Kidney (tissue), 14 donors: ENCODE measurements around the gene JARID2. TPM values are rescaled to one million over a fixed set of nuclear protein-coding genes. Genes with fewer than 3 reads are reported as not detected.

Source experiments
- DNase-seq, 5 donors: peaks; one replicate each; pipeline ENCODE4 v3.0.0-alpha.2; 2013 to 2020
- FAIRE-seq: peaks from 2 replicates; lab custom pipeline; 2012; peaks lifted over from hg19 to GRCh38; lab: Jason Lieb, UNC
- H3K27ac ChIP-seq, 2 donors: one replicate each; pipeline ENCODE4 v1.7.0; 2013; ENCODE audit warnings: low read depth in 2 of 2, low read length in 2 of 2, inconsistent platforms in 1 of 2
- H3K27me3 ChIP-seq: one replicate; pipeline ENCODE4 v1.7.1; 2013; ENCODE audit warnings: low read length, inconsistent platforms; ENCODE audit not compliant: control insufficient read depth, insufficient read depth
- H3K36me3 ChIP-seq, 3 donors: one replicate each; pipeline versions ENCODE4 v1.7.0 to v1.7.1; 2013; ENCODE audit warnings: low read length in 3 of 3, control low read depth in 1 of 3, inconsistent platforms in 1 of 3; ENCODE audit not compliant: insufficient read depth in 3 of 3, control insufficient read depth in 2 of 3
- H3K4me1 ChIP-seq, 3 donors: one replicate each; pipeline versions ENCODE4 v1.7.0 to v1.7.1; 2013; ENCODE audit warnings: low read length in 3 of 3, inconsistent platforms in 1 of 3, low read depth in 1 of 3; ENCODE audit not compliant: control insufficient read depth in 2 of 3, insufficient read depth in 2 of 3
- H3K4me3 ChIP-seq, 3 donors: one replicate each; pipeline versions ENCODE4 v1.7.0 to v1.8.1; 2013; ENCODE audit warnings: low read length in 3 of 3, control low read depth in 1 of 3, inconsistent platforms in 1 of 3
- H3K9ac ChIP-seq, 3 donors: one replicate each; pipeline versions ENCODE4 v1.7.0 to v1.7.1; 2013; ENCODE audit warnings: low read length in 3 of 3, control low read depth in 1 of 3, inconsistent platforms in 1 of 3
- H3K9me3 ChIP-seq, 3 donors: one replicate each; pipeline versions ENCODE4 v1.7.0 to v1.7.1; 2013; ENCODE audit warnings: low read length in 3 of 3, control low read depth in 1 of 3, inconsistent platforms in 1 of 3; ENCODE audit not compliant: control insufficient read depth in 2 of 3, insufficient read depth in 1 of 3
- intact Hi-C: fragments of 100-400 bp; cut with DNase I; formaldehyde crosslinking; loops from one replicate; pipeline ENCODE4 v1.11.1; 2022
- polyA plus RNA-seq: library from polyadenylated mRNA; stranded (reverse); fragments of 350-450 nt; fragmentation: Illumina TruSeq; extraction: RNeasy Lipid Tissue Mini Kit (QIAGEN cat#74804); gene quantifications from one replicate; pipeline ENCODE4 v1.2.3, GENCODE V29; 2014; ENCODE audit warnings: low read depth, low replicate concordance; ENCODE audit not compliant: insufficient read depth
- total RNA-seq: library from RNA; stranded (reverse); fragmentation: NEBNext Ultra II Directional; extraction: Animal tissue kit (Norgen Biotek cat#: 25700); gene quantifications from one replicate; pipeline ENCODE4 v1.2.1, GENCODE V29; 2021
- TF ChIP-seq, protein P1 (sequence below): IDR thresholded peaks from 3 replicates; pipeline ENCODE4 v1.5.1; 2012; ENCODE audit warnings: mild to moderate bottlenecking, moderate library complexity, borderline replicate concordance; ENCODE audit not compliant: insufficient read depth; ENCODE audit errors: extremely low read depth
- donor health status: control.
- donor health status: control.
- donor health status: control.
- donor health status: control.
- donor health status: control.
- donor health status: DM: yes; HTN: yes; CAD: no.
- donor health status: Normal renal cell carcinoma (clear cell type).

Gene JARID2
- total and polyA plus RNA-seq, 2 donors from 2014 or later, result 1.8 to 12.3 TPM

DNA sequence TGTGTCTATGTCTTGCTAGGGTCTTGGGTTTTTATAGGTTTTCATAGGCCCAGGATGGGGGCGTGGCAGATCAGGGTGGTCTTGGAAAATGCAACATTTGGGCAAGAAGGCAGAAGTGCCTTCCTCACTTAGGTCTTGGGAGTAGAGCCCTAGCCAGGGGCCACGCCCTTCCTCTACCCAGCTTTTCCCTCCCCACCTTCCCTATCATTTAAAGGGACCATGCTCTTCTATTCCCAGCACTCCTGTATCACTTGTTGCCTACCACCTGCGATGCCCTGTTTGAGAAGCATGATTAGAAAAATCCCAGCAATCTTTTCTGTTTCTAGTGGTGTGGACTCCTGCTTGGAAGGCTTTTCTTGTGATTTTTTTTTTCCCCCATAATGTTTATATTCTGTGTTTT is 190.6 kb downstream of the JARID2 start:
- intact Hi-C loops, result no loop called here
- DNase-seq (no peak), FAIRE-seq (no peak)
- no peak overlapping the region for H3K27ac ChIP-seq
- no peak overlapping the region for H3K9ac ChIP-seq
- no peak overlapping the region for H3K4me3 ChIP-seq
- H3K9me3 ChIP-seq, result no peaks in the 10 kb centered on the region
- peaks cover 3 to 15% (median 6%) of the 10 kb centered on the region in 3 donors for H3K4me1 ChIP-seq
- TF ChIP-seq, protein P1, sequence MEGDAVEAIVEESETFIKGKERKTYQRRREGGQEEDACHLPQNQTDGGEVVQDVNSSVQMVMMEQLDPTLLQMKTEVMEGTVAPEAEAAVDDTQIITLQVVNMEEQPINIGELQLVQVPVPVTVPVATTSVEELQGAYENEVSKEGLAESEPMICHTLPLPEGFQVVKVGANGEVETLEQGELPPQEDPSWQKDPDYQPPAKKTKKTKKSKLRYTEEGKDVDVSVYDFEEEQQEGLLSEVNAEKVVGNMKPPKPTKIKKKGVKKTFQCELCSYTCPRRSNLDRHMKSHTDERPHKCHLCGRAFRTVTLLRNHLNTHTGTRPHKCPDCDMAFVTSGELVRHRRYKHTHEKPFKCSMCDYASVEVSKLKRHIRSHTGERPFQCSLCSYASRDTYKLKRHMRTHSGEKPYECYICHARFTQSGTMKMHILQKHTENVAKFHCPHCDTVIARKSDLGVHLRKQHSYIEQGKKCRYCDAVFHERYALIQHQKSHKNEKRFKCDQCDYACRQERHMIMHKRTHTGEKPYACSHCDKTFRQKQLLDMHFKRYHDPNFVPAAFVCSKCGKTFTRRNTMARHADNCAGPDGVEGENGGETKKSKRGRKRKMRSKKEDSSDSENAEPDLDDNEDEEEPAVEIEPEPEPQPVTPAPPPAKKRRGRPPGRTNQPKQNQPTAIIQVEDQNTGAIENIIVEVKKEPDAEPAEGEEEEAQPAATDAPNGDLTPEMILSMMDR, result no peak
- H3K36me3 ChIP-seq, result no peaks in the 10 kb centered on the region
- H3K27me3 ChIP-seq, result no peaks in the 10 kb centered on the region

DNA sequence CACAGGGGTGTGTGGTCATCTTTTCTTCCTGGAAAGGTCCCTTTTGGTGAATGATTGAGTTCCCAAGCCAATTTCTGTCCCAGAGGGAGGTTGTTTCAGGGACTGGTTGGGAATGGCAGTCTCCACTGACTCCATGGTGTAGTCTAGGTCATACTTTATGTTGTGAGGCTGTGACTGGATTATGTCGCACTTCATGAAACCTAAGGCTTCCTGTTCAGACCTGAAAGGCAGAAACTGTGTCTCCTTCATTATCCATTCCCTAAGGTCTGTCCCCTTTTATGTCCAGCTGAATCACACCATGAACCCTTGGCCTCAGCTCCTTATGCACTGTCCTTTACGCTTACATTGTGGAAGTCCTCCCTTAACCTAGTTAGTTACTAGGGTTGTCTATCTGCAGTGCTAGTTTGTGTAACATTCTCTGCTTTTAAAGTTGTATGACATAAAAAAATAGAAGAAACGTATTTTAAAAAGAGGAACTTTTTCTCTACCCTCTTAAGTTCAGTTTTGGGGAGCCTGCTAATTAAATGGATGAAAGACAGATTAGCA is 191.3 kb downstream of the JARID2 start:
- Histone ChIP-seq H3K27me3 (no peaks in the 10 kb centered on the region), H3K4me1 (peaks cover 3 to 15% (median 6%) of the 10 kb centered on the region in 3 donors), H3K27ac (no peak overlapping the region), H3K9me3 (no peaks in the 10 kb centered on the region), H3K36me3 (no peaks in the 10 kb centered on the region), H3K4me3 (no peak overlapping the region), H3K9ac (no peak overlapping the region)
- intact Hi-C loops, result no loop called here
- DNase-seq (no peak), FAIRE-seq (no peak)
- TF ChIP-seq, protein P1, result no peak

DNA sequence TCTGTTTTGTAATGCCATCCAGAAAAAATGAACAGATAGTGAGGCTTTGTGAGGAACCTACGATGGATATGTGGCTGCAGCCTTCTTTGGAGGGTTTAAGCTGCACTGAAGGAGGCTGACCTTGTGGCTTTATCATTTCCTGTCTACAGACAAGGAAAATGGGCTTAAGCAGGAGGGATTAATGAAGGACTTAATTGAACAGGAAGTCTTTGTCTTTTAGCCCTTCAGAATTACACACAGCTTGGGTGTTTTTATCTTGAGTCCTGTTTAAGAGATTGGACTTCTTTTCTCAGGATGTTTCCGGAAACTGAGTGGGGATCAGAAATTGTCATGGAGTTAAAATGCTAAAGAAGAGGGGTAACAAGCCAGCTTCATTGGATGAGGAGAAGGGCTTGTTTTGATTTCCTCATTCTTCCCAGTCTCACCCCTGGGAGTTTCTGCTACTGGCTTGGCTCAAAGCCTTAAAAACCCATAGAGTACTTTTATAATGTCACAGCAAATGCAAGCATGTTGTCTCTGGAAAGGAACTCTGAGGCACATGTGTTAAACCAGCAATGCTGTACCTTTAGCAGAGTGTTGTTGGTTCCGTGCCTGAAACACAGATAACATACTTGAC is 193.6 kb downstream of the JARID2 start:
- peaks cover 0 to 13% (median 3%) of the 10 kb centered on the region in 3 donors for H3K4me1 ChIP-seq
- FAIRE-seq, result no peak
- intact Hi-C loops, result no loop called here

More for the DNA sequence above, 193.6 kb downstream of the JARID2 start:
- no peaks in the 10 kb centered on the region for H3K27me3 ChIP-seq
- no peak for DNase-seq
- no peaks in the 10 kb centered on the region for H3K9me3 ChIP-seq
- H3K27ac ChIP-seq, result no peak overlapping the region
- no peak overlapping the region for H3K9ac ChIP-seq
- TF ChIP-seq, protein P1, result no peak
- no peak overlapping the region for H3K4me3 ChIP-seq
- no peaks in the 10 kb centered on the region for H3K36me3 ChIP-seq
